Stomach (tissue), 9 donors: ENCODE results near the gene NUAK1. TPM values are rescaled to one million over a fixed set of nuclear protein-coding genes. Genes with fewer than 3 reads are reported as not detected.

Experiments
- DNase-seq, 2 donors: peaks; one replicate each; pipeline versions ENCODE4 v3.0.0 to v3.0.0-alpha.2; 2013 to 2019
- H3K27ac ChIP-seq, 5 donors: fragments of 200-600 bp in 4 of 5; sonication (generic) in 4 of 5; one replicate each; pipeline ENCODE4 v1.5.1; 2013 to 2019; ENCODE audit warnings: mild to moderate bottlenecking in 1 of 5, moderate library complexity in 1 of 5
- H3K27me3 ChIP-seq, 3 donors: fragments of 200-600 bp; sonication (generic); one replicate each; pipeline ENCODE4 v1.5.1; 2017 to 2019; ENCODE audit warnings: mixed run types in 1 of 3
- H3K36me3 ChIP-seq, 4 donors: fragments of 200-600 bp; sonication (generic); 1 replicate in 3 of 4; 2 replicates in 1 of 4; pipeline ENCODE4 v1.5.1; 2016 to 2019
- H3K4me1 ChIP-seq, 4 donors: fragments of 200-600 bp; sonication (generic); one replicate each; pipeline ENCODE4 v1.5.1; 2016 to 2019
- H3K4me3 ChIP-seq, 4 donors: fragments of 200-600 bp; sonication (generic) in 3 of 4; one replicate each; pipeline ENCODE4 v1.5.1; 2016 to 2019; ENCODE audit warnings: mild to moderate bottlenecking in 1 of 4
- H3K9me3 ChIP-seq, 4 donors: fragments of 200-600 bp; sonication (generic); one replicate each; pipeline ENCODE4 v1.5.1; 2016 to 2019
- CTCF ChIP-seq, 7 experiments: fragments of 450-650 bp in 4 of 7; fragments of 200-600 bp in 3 of 7; sonication (generic) in 3 of 7; IDR thresholded peaks; one replicate each; pipeline ENCODE4 v1.5.1; 2016 to 2019; ENCODE audit warnings: antibody characterized with exemption in 7 of 7, control low read depth in 2 of 7, mild to moderate bottlenecking in 1 of 7
- EP300 ChIP-seq: sonication (generic); formaldehyde crosslinking; IDR thresholded peaks from one replicate; pipeline ENCODE4 v1.6.1; 2017; ENCODE audit warnings: antibody characterized with exemption
- POLR2A ChIP-seq, 4 donors: fragments of 450-650 bp; IDR thresholded peaks; one replicate each; pipeline ENCODE4 v1.6.1; 2016; ENCODE audit warnings: antibody characterized with exemption in 4 of 4, control low read depth in 2 of 4, mild to moderate bottlenecking in 1 of 4, moderate library complexity in 1 of 4
- POLR2AphosphoS5 ChIP-seq, 3 donors: sonication (generic); formaldehyde crosslinking; IDR thresholded peaks; one replicate each; pipeline ENCODE4 v1.6.1; 2016; ENCODE audit warnings: antibody characterized with exemption in 3 of 3
- WGBS, 5 donors: extraction: QIAGEN DNeasy Blood & Tissue Kit in 3 of 5; methylation state at CpG; one replicate each; pipeline versions ENCODE4 v1.1.5 to v1.1.7; 2013 to 2018; 5-methylcytosine and 5-hydroxymethylcytosine counted together
- intact Hi-C: fragments of 100-400 bp; cut with DNase I; formaldehyde crosslinking; loops from one replicate; pipeline ENCODE4 v1.15.1; 2023; ENCODE audit warnings: low total_unique reads
- polyA plus RNA-seq, 3 donors: library from polyadenylated mRNA; stranded (reverse); fragments of 200-250 nt; gene quantifications; one replicate each; pipeline ENCODE4 v1.2.3, GENCODE V29; 2013
- total RNA-seq, 5 donors: library from RNA; depleted of rRNA; stranded (reverse); fragments of >200 nt; gene quantifications; one replicate each; pipeline versions ENCODE4 v1.1.0 to v1.2.3, GENCODE V29; 2014 to 2016
- donor health status: healthy with polysubstance abuse.
- donor health status: Bipolar disorder and iron deficiency.
- donor health status: healthy.

NUAK1 gene
- total and polyA plus RNA-seq, 8 donors: 0.58 to 79.0 (median 4.3) TPM

- TF ChIP-seq POLR2A (IDR thresholded peaks at IDR 0.05): no peak
- TF ChIP-seq CTCF (IDR thresholded peaks at IDR 0.05): no peak
- TF ChIP-seq EP300: no peak
- no peak for TF ChIP-seq POLR2AphosphoS5 (IDR thresholded peaks at IDR 0.05)
- H3K27me3 ChIP-seq: no peaks in the 10 kb centered on the region
- 69 to 79% (median 71%) methylated on average over 4 of the region's 4 CpGs for WGBS, 5 donors
Measured at GRCh38 chr12:106031761-106032622, 106.8 kb downstream of the NUAK1 start.

DNA sequence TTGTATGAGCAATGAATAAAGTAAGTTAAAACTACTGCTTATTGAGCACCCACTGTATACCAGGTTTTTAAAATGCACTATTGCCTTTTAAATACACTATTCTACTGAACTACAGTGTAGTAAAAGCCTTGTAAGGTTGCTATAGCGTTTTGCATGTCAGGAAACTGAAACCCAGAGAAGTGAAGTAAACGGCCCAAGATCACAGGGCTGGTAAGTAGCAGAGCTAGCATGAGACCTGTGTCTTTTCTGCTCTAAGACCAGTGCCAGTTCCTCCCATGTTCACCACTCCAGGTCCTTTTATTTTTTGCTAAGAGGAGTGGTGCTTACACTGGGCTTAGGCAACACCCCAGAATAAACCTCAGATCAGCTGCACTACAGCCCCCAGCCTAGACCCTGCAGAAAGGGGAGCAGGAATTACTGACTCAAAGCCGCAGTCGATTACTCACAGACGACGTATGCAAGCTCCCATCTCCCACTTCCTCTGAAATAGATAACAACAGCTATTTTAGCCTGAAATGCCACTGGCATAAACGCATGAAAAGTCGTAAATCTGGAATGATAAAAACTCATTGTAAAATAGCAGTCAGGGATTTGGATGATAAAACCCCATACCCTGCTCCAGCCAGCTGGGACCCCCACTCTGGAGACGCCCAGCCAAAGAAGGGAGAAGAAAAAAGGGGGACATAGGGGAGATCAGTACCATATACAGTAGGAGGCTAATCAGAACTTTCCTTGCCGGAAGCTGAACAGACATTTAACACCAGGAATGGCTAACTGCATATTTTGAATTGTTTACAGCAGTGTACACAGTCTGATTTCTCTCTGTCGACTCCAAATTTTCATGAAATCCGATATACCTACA lies 108.3 kb downstream of the NUAK1 start:
- intact Hi-C loops: no loop called here
- Histone ChIP-seq H3K4me3 (no peak overlapping the region), H3K4me1 (peaks cover 0 to 4% (median 0%) of the 10 kb centered on the region in 4 donors), H3K36me3 (no peaks in the 10 kb centered on the region), H3K27me3 (peaks cover 0 to 5% (median 0%) of the 10 kb centered on the region in 3 donors), H3K27ac (no peak overlapping the region), H3K9me3 (no peaks in the 10 kb centered on the region)
- DNase-seq: peak in 1 of 2 donors; percentile 26
- no peak for TF ChIP-seq EP300
- TF ChIP-seq POLR2A (IDR thresholded peaks at IDR 0.05): no peak
- TF ChIP-seq CTCF (IDR thresholded peaks at IDR 0.05): no peak
- no peak for TF ChIP-seq POLR2AphosphoS5 (IDR thresholded peaks at IDR 0.05)
- 42 to 52% (median 44%) methylated on average over 12 of the region's 12 CpGs for WGBS, 5 donors

More at GRCh38 chr12:106031761-106032622, 106.8 kb downstream of the NUAK1 start:
- H3K36me3 ChIP-seq: no peaks in the 10 kb centered on the region
- no peak overlapping the region for H3K27ac ChIP-seq
- peaks cover 0 to 4% (median 0%) of the 10 kb centered on the region in 4 donors for H3K4me1 ChIP-seq
- no peaks in the 10 kb centered on the region for H3K9me3 ChIP-seq
- intact Hi-C loops: no loop called here
- DNase-seq: no peak
- no peak overlapping the region for H3K4me3 ChIP-seq

DNA sequence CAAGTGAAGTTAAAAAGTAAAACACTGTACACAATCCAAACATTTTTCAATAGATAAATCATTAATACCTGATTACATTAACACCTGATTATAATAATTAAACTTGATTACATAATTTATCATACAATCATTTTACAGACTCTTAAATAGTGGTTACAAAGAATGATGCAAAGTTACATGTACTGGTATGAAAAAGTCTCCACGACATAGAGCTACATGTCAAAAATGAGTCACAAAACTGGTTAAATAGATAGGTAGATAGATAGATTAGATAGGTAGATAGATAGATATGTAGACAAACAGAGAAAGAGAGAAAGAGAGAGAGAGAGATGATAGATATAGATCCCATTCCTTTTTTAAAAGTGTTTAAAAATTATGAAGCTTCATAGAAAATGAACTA lies 109.2 kb downstream of the NUAK1 start:
- WGBS, 5 donors: 49 to 69% (median 63%) methylated on average over 1 of the region's 1 CpG
- no peaks in the 10 kb centered on the region for H3K9me3 ChIP-seq
- H3K27me3 ChIP-seq: peaks cover 0 to 5% (median 0%) of the 10 kb centered on the region in 3 donors
- H3K4me3 ChIP-seq: no peak overlapping the region
- no peak overlapping the region for H3K27ac ChIP-seq
- DNase-seq: no peak
- TF ChIP-seq EP300: no peak
- no peak for TF ChIP-seq POLR2AphosphoS5 (IDR thresholded peaks at IDR 0.05)
- TF ChIP-seq POLR2A (IDR thresholded peaks at IDR 0.05): no peak
- TF ChIP-seq CTCF (IDR thresholded peaks at IDR 0.05): no peak
- H3K4me1 ChIP-seq: peaks cover 0 to 4% (median 0%) of the 10 kb centered on the region in 4 donors
- intact Hi-C loops: no loop called here
- no peaks in the 10 kb centered on the region for H3K36me3 ChIP-seq

DNA sequence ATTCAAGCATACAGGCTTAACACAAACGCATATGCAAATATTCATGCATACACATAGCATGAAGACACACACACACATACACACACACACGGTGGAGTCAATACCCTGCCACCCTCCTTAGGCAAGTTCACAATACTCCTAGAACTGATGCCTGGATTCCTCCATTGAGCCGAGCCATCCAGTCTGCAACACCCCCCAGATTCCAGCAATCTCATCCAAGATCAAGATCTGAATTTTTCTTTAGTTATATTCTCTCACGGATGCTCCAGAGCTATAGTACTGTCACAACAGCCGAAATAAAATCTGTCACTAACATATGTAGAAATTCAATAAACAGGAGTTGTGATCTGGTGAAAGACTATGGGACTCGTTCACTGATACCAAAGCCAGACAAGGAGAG lies 110.8 kb downstream of the NUAK1 start:
- H3K36me3 ChIP-seq: no peaks in the 10 kb centered on the region
- no peak for DNase-seq
- no peak for TF ChIP-seq POLR2AphosphoS5 (IDR thresholded peaks at IDR 0.05)
- TF ChIP-seq EP300: no peak
- no peaks in the 10 kb centered on the region for H3K9me3 ChIP-seq
- H3K27me3 ChIP-seq: peaks cover 0 to 5% (median 0%) of the 10 kb centered on the region in 3 donors
- 86 to 91% (median 88%) methylated on average over 6 of the region's 6 CpGs for WGBS, 5 donors
- no peak overlapping the region for H3K4me3 ChIP-seq
- intact Hi-C loops: no loop called here
- H3K27ac ChIP-seq: no peak overlapping the region
- peaks cover 0 to 4% (median 0%) of the 10 kb centered on the region in 4 donors for H3K4me1 ChIP-seq
